ENCODE measurements around the gene DPP6.

Gene DPP6

DNA sequence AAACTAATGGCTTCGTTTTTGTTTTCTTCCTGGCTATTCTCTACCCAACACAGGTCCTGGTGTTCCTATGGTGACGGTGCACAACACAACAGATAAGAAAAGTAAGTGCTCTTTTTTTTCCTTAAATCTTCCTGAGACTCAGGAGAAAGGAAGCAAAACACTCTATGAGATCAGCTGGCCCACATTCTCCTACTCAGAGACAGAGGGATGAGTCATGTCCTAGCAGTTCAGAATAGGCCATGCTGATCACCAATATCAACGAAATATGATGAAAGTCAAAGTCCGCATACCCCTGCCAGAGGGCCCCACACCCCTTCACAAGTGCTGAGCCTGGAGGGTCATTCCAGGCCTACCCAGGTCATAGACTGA, 801.5 kb downstream of the DPP6 start:
- H3K4me3 ChIP-seq (ENCODE audit: low read depth, low read length) = no peak overlapping the region
- DNase-seq (ENCODE audit: low read depth) = no peak
- TF ChIP-seq, protein P1, sequence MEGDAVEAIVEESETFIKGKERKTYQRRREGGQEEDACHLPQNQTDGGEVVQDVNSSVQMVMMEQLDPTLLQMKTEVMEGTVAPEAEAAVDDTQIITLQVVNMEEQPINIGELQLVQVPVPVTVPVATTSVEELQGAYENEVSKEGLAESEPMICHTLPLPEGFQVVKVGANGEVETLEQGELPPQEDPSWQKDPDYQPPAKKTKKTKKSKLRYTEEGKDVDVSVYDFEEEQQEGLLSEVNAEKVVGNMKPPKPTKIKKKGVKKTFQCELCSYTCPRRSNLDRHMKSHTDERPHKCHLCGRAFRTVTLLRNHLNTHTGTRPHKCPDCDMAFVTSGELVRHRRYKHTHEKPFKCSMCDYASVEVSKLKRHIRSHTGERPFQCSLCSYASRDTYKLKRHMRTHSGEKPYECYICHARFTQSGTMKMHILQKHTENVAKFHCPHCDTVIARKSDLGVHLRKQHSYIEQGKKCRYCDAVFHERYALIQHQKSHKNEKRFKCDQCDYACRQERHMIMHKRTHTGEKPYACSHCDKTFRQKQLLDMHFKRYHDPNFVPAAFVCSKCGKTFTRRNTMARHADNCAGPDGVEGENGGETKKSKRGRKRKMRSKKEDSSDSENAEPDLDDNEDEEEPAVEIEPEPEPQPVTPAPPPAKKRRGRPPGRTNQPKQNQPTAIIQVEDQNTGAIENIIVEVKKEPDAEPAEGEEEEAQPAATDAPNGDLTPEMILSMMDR (IDR thresholded peaks at IDR 0.05; ENCODE audit: control insufficient read depth, extremely low read depth, insufficient read depth) = no peak

DNA sequence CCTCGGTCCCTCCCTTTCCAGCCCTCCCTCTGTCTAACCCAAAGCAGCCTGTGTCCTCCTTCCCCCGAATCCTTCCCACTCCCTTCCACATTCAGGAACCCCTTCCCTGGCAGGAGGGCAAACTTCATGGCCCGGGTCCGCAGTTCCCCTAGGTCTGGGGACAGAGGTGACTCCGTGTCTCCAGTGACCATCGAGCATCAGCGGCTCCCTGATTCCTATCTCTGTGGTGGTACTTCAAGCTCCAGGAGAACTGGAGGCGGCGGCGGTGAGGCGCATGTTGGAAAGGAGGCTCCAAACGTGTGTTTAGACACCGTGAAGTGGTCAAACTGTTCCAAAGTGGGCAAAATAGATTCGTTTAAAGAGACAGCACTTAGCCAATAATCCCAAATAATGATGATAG, 802.6 kb downstream of the DPP6 start:
- H3K4me3 ChIP-seq (ENCODE audit: low read depth, low read length) = no peak overlapping the region
- TF ChIP-seq, protein P1 (IDR thresholded peaks at IDR 0.05; ENCODE audit: control insufficient read depth, extremely low read depth, insufficient read depth) = no peak
- no peak for DNase-seq (ENCODE audit: low read depth)

DNA sequence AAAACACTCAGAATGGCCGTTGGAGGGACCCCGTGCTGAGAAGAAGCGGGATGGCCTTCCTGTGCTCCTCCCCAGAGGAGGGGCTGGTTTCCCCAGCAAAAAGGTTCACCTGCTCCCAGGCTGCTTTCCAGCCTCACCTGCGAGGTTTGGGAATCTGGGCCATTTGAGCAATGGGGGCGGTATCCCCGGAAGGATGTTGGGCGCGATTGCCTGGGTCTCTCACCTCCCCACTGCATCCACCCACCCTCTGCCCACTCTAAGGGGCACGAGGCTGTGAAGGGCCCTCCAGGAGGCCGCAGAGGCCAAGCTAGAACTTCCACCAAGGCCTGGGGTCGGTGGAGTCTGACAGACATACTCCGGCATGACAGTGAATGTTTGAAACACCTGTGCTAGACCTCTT, 803.2 kb downstream of the DPP6 start:
- no peak for DNase-seq (ENCODE audit: low read depth)
- H3K4me3 ChIP-seq (ENCODE audit: low read depth, low read length) = no peak overlapping the region
- TF ChIP-seq, protein P1 (IDR thresholded peaks at IDR 0.05; ENCODE audit: control insufficient read depth, extremely low read depth, insufficient read depth) = no peak

GRCh38 chr7:154856733-154857132, 804.5 kb downstream of the DPP6 start:
- TF ChIP-seq, protein P1 (IDR thresholded peaks at IDR 0.05; ENCODE audit: control insufficient read depth, extremely low read depth, insufficient read depth) = peak; percentile 60
- peak; percentile 31 for DNase-seq (ENCODE audit: low read depth)
- no peak overlapping the region for H3K4me3 ChIP-seq (ENCODE audit: low read depth, low read length)

- TF ChIP-seq, protein P1 (IDR thresholded peaks at IDR 0.05; ENCODE audit: control insufficient read depth, extremely low read depth, insufficient read depth) = no peak
- no peak overlapping the region for H3K4me3 ChIP-seq (ENCODE audit: low read depth, low read length)
- no peak for DNase-seq (ENCODE audit: low read depth)
Observed at GRCh38 chr7:154857240-154857639, 805.0 kb downstream of the DPP6 start.

DNA sequence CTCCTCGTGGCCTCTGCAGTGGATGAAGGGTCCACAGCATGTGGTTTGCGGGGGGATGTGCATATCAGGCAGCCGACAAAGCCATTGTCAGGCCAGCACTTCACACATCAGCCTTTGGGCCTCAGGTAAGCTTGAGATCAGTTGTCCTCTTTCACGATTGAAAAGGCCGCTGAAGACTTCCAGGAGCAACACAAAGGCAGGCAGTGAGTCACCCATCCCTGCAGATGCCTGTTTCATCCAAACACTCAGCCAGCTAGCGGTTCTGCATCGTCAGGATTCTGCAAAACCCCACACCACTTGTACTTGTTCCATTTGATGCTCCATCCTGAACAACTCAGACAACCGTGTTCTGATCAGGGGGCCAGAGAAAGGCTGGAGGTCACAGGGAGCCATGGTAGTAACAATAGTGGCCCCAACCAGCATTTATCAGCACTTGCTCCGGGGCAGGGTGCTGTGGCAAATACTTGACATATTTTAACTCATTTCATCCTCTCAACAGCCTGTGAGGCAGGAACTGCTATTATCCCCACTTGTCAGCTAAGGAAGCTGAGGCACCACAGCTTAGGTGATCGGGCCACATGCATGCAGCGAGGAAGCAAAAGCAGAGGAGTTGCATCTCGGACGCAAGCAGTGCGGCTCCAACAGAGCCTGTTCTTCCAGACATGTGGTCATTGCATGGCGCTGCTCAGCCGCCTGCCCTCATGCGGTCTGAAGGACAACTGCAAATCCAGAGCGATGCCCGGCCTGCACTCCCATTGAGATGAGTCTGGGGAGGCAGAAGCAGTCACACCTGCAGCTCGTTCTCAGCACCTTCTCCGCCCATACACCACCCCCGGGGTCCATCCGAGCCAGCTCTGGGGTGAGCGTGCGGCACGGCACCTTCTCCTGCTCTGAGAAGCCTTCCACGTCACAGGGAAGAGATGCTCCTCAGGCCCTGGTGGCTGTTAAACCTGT, 805.8 kb downstream of the DPP6 start:
- H3K4me3 ChIP-seq (ENCODE audit: low read depth, low read length) = no peak overlapping the region
- DNase-seq (ENCODE audit: low read depth) = no peak
- TF ChIP-seq, protein P1 (IDR thresholded peaks at IDR 0.05; ENCODE audit: control insufficient read depth, extremely low read depth, insufficient read depth) = no peak

Data from LNCaP clone FGC (cell line).